GM12875 (cell line): Measurements from ENCODE around the gene NUDCD3.

Experiments used
- H3K4me3 ChIP-seq: one replicate; pipeline ENCODE4 v1.5.1; 2011; ENCODE audit warnings: low read depth, low read length, control low read depth
- CTCF ChIP-seq: IDR thresholded peaks from 2 replicates; pipeline ENCODE4 v1.5.1; 2011; ENCODE audit warnings: low read depth, mild to moderate bottlenecking, control low read depth, inconsistent platforms, low read length, moderate library complexity, borderline replicate concordance; ENCODE audit not compliant: insufficient read depth

Gene NUDCD3

DNA sequence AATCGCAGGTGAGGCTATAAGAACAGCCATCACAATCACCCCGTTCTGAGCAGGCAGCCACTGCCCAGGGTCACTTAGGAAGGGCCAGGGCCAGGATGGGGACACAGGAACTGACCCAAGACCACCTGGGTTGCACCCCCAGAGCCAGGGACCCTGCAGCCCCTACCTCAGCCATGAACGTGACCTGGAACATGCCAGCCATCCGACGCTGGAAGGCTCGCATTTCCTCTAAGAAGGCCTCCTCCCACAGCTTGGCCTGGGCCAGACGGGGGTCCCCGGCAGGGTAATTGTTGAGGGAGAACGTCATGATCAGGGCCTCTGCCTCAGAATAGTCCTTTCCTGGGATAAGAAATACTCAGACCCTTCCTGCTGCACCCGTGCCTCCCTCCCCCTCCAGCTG, 45.6 kb upstream of the NUDCD3 start:
- H3K4me3 ChIP-seq, result no peak overlapping the region
- TF ChIP-seq CTCF, result no peak

DNA sequence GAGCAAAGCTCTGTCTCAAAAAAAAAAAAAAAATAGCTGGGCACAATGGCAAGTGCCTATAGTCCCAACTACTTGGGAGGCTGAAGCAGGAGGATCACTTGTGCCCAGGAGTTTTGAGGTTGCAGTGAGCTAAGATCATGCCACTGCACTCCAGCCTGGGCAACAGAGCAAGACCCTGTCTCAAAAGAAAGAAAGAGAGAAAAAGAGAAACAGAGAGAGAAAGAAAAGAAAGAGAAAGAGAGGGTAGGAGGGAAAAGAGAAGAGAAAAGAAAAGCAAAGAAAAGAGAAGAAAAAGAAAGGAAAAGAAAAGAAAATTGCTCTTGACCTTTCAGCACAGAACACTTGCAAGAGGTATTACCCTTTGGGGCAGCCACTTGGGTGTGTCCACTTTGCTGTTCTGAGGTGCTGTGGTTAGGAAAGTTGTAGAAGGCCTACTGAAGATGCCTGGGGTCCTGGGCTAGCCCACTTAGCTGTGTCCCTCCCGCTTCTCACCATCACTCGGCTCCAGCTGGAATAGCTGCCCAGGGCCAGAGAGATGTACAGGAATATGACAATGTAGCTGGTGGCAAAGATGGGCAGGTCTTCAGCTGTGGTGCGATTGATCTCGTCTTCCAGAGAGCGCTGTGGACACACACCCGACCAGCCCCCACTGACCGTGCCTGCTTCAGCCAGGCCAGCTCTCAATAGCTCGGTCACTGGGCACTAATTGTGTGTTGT, 45.0 kb upstream of the NUDCD3 start:
- no peak overlapping the region for H3K4me3 ChIP-seq

GRCh38 chr7:44534501-44534900, 44.0 kb upstream of the NUDCD3 start:
- peak; percentile 86 for TF ChIP-seq CTCF

More for the DNA sequence above, 45.0 kb upstream of the NUDCD3 start:
- no peak for TF ChIP-seq CTCF

DNA sequence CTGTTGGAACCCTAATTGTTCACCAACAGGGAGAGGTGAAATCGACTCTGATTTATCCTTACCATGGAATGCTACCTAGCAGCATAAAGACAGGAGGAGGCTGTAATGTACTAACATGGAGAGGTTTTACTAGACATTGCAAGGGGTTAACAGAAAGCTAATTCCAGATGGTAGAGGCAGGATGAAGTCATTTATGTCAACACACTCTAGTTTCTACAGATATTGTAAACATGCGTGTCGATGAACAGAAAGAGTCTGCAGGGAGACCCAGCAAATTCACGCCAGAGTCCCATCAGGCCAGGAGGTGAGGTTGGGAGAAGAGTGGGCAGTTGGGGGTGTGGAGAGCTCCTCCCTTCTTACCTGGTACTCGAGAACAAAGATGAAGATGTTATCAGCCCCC, 43.6 kb upstream of the NUDCD3 start:
- H3K4me3 ChIP-seq, result no peak overlapping the region
- TF ChIP-seq CTCF, result no peak

More at GRCh38 chr7:44534501-44534900, 44.0 kb upstream of the NUDCD3 start:
- no peak overlapping the region for H3K4me3 ChIP-seq

GRCh38 chr7:44533301-44534055, 43.0 kb upstream of the NUDCD3 start:
- TF ChIP-seq CTCF, result no peak
- H3K4me3 ChIP-seq, result no peak overlapping the region

GRCh38 chr7:44531421-44532380, 41.2 kb upstream of the NUDCD3 start:
- no peak overlapping the region for H3K4me3 ChIP-seq
- TF ChIP-seq CTCF, result no peak
